GM19043 (cell line): Measurements from ENCODE around the gene SORT1.
A peak's percentile ranks its signal among the peaks of the same experiment; 100 is the strongest.
"Not testable (repeated sequence)": the region's sequence is repeated elsewhere in the genome, so short reads cannot be mapped to it uniquely, and the experiment has no call there.

Experiments used
- ATAC-seq: cut with Tn5 transposase; IDR thresholded peaks from one replicate; pipeline ENCODE4 v1.9.1; 2021; ENCODE audit warnings: low read depth; ENCODE audit not compliant: unreplicated experiment

Gene SORT1

GRCh38 chr1:109397581-109398342 lies at the start of gene SORT1:
SORT1 (minus strand) TSS chr1:109397918; CDS start chr1:109397892, 26 bp downstream.
- peak; percentile 70 for ATAC-seq

- ATAC-seq: not testable (repeated sequence)
Observed at GRCh38 chr1:109445949-109446695, 48.4 kb upstream of the SORT1 start.

DNA sequence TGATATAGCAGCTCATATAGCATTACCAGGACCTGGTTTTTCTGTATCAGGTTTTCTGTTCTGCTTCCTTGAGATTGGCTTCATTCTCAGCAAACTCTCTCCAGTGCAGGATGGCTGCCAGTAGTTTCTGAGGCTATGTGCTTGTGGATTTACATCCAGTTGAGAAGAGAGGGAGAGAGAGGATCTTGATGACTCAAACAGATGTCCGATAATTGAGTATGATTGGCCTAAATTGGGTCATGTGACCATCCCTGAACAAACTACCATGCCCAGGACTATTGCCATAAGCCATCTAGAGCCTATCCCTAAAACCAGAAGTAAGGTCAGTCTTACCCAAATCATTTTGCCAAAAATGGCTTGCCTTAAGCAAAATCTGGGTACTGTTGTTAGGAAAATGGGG lies 46.6 kb upstream of the SORT1 start:
- no peak for ATAC-seq

DNA sequence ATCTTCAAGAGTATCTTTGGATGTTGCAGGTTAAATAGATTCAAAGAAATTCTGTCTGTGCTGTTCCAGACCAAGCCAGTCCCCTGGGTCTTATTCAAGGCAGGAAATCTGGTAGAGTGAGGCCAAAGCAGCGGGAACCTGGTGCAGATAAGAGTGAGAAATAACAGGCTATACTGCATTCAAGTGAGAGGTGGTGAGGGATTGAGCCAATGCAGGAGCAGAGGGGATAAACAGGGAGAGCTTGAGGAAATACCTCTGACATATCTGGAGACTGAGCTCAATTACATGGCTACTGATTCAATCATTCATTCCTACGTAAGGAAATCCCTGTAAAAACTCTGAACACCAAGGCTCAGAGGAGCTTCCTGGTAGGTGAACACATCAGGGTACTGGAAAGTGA lies 45.8 kb upstream of the SORT1 start:
- ATAC-seq: no peak

GRCh38 chr1:109441069-109441468 lies 43.4 kb upstream of the SORT1 start:
- no peak for ATAC-seq

- no peak for ATAC-seq
Observed at GRCh38 chr1:109438798-109439297, 41.1 kb upstream of the SORT1 start.

GRCh38 chr1:109434484-109434883 lies 36.8 kb upstream of the SORT1 start:
- no peak for ATAC-seq

- ATAC-seq: no peak
Observed at GRCh38 chr1:109433322-109433721, 35.6 kb upstream of the SORT1 start.

- ATAC-seq: no peak
Observed at GRCh38 chr1:109432336-109432735, 34.6 kb upstream of the SORT1 start.

DNA sequence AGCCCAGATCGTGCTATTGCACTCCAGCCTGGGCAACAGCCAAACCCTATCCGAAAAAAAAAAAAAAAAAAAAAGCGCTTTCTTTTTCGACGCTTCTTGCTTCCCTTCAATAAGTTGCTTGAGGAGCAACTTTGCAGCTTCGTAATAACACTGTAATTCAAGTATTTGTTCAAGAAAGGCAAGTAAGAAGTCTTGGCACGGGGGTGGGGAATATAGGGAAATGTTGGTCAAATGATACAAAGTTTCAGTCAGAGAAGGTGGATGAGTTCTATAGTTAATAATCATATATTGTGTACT lies 29.4 kb upstream of the SORT1 start:
- no peak for ATAC-seq

DNA sequence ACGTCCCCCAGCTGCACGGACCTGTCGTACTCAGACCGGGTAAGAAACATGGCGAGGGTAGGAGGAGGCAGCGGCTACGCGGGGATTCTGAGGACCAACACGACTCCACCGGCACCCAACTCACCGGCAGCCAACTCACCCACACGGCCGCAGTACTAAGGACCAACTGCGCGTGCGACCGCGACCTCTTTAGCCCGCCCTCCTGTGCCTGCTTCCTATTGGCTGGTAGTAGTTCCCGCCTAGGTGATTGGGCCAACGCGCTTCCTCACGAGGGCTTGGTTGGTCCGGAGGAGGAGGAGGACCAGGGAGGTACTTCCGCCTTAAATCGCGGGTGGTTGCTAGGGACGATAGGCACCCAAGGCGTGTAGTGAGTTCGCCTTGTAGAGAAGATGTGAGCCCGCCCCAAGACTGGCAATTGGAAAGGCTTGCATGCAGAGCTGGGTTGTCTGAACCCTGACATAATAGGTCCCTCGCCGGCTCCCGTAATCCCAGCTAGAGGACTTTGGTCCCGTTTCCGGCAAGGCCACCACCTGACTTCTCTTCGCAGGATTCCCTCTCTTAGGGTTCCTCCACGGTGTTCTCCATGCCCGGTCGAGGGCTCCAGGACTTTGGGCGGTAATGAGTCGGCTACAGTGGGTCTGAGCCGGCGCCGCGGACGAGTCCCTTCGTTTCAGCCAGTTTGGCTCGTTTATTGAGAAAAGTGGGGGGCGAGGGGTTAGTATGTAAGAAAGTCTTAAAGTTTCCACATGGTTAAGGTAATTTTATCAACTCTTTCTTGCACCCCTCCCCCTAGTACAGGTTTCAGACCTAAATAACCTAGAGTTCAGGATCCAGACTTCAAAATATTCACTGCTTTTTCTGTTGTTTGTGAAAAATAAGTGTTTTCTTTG lies 28.8 kb upstream of the SORT1 start, which contains the start of gene PSMA5:
TSS of gene PSMA5 (minus strand) at position 168 of the 890 bp plus-strand sequence. CDS start at position 50, 118 bp downstream.
- ATAC-seq: peak; percentile 98

DNA sequence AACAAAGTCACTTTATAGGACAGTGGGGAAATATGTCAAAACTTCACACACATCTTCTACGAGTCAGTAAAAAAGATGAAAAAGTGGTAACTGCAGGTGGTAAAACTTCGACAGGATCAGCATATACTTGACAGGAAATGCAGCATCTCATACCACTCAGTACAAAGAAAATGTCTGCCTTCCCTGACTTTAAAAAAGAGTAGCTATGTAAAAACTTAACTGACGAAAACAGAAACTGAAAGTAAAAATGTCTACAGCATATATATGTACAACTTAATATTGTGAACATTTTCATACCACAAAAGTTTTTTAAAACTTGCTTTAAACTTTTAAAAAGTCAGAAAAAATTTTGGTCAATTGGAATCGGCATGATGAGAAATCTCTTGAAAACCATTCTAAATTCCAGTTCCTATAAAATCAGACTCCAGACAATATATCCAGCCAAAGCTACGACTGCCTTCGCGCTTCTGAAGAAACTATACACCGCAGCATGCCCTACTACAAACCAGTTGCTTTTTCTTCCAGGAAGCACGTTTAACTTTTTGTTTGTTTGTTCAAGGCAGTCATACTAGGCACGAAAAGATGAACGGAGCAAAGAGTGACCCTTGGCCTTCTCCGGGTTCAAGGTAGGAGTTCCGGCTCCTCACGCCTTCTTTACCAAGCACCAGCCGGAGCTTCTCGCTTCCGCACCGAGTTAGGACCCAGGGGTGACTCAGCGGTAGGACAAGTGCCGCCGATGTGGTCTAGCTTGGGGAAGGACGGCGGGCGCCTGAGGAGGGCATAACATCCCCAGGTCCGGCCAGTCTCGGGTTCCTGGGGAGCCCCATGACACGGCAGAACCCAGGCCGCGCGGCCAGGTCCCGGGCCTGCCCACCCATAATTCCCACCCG lies 27.9 kb upstream of the SORT1 start:
- ATAC-seq: peak; percentile 23

DNA sequence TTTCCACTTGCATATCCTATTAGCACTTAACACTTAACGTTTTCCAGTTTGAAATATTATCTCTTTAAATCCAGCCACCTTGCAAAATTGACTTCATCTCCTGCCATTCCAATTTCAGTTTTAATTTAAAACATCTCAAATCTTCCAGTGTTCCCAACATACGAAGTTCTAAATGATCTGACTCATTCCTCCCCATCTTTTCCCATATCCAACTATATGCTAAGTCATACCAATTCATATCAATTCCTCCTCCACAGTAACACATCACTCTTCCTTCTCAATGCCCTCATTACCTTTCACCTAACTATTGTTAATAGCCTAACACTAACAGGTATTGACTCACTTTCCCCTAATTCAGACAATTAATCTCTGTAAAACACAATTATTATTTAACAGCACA lies 25.8 kb upstream of the SORT1 start:
- no peak for ATAC-seq

DNA sequence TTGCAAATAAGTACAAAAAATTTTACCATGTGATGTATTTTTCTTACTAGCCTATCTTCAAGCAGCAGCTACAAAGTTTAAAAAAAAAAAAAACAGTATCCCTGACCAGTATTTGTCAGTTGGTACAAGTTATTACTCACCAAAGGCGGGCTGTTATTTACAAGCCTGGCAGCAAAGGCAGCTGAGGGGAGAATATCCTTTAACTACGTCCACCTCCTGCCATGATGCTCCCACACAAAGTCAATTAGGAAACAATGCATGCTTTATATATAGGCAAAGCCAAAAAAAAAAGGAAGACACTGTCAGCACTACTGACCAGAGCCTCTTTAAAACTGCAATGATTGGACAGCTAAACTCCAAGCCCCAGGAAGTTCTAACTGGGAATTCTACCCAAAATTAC lies 14.8 kb upstream of the SORT1 start:
- ATAC-seq: no peak

DNA sequence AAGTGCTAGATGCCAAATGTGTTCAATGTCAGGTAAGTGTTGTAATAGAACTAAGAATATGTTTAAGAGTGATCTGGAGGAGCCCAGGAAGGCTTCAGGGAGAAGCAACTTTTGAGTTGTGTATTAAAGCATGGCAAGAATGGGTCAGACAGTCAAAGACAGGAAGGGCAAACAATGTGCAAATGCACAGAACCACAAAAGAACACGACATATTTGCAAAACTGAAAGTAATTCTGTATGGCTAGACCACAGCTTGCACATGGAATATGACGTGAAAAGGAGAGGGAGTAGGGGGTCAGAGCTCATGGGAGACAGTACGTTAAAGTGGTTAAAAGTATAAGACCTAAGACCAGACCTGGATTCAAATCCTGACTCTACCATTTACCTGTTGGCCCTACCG lies 7.1 kb upstream of the SORT1 start:
- no peak for ATAC-seq

- ATAC-seq: no peak
Observed at GRCh38 chr1:109402025-109402424, 4.3 kb upstream of the SORT1 start.

DNA sequence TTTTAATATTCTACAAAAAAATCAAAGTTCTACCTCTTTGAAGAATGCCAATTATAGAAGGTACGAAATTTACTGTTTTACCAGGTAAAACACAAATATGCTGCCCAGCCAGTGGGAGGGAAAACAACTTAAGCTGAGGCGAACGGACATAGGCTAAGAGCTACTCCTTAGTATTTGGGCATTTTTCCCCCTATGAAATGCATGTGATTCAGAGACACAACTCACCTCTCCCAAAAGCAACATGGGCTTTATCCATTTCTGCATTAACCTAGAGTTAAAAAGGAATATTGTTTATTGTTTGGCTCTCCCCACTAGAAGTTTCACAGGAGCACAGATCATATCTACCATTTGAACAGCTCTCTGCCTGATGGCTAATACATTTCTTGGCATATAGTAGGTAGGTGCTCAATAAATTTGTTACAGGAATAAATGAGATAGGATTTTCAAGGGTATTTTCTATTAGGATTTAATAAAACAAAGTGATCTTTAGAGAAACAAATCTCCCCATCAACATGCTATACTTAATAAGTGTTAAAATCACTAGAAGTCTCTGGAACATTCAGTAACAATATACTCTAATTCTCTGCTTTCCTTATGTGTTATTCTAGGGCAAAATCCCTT lies 2.4 kb upstream of the SORT1 start:
- no peak for ATAC-seq

GRCh38 chr1:109399326-109399957 lies 1.7 kb upstream of the SORT1 start:
- no peak for ATAC-seq
